Spleen (tissue), 7 donors: ENCODE measurements around the gene DSN1.

Experiments used
- CTCF ChIP-seq, 11 experiments: fragments of 200-600 bp in 7 of 11; fragments of 450-650 bp in 4 of 11; sonication (generic) in 4 of 11; IDR thresholded peaks in 8 of 11; conservative IDR thresholded peaks in 3 of 11; 1 replicate in 7 of 11; 2 replicates in 4 of 11; pipeline versions ENCODE4 v1.4.0 to v1.8.0; 2016 to 2021; ENCODE audit warnings: antibody characterized with exemption in 11 of 11, inconsistent platforms in 4 of 11, mild to moderate bottlenecking in 1 of 11
- POLR2AphosphoS5 ChIP-seq, 3 donors: sonication (generic); formaldehyde crosslinking; IDR thresholded peaks; one replicate each; pipeline ENCODE4 v1.5.1; 2017; ENCODE audit warnings: antibody characterized with exemption in 3 of 3
- donor health status: DM: no; HTN: no; CAD: no; lungs with moderate emphysema.
- donor health status: DM: no; HTN: no; CAD: no.
- donor health status: DM: no; HTN: no; CAD: no.

GRCh38 chr20:36796875-36797274 is 23.3 kb upstream of the DSN1 start:
- TF ChIP-seq CTCF (IDR thresholded peaks at IDR 0.05 in 8 of 11, conservative IDR thresholded peaks at IDR 0.05 in 3 of 11) (no peak), POLR2AphosphoS5 (IDR thresholded peaks at IDR 0.05) (no peak)
